Astrocyte (in vitro differentiated cells and primary cell): ENCODE results near the gene GNA14. TPM values are rescaled to one million over a fixed set of nuclear protein-coding genes. Genes with fewer than 3 reads are reported as not detected.

ENCODE experiments used
- DNase-seq: peaks from one replicate; pipeline ENCODE4 v3.0.0-alpha.2; 2010; ENCODE audit warnings: low read depth
- FAIRE-seq: peaks from 2 replicates; lab custom pipeline; 2011; peaks lifted over from hg19 to GRCh38; lab: Jason Lieb, UNC
- H2AFZ ChIP-seq: 2 replicates; pipeline ENCODE4 v1.6.0; 2012; ENCODE audit warnings: low read depth, low read length, inconsistent platforms
- H3K27ac ChIP-seq: 2 replicates; pipeline ENCODE4 v1.5.1; 2011; ENCODE audit warnings: low read depth, low read length, inconsistent platforms
- H3K27me3 ChIP-seq: 2 replicates; pipeline ENCODE4 v1.6.0; 2011; ENCODE audit warnings: low read length, inconsistent platforms; ENCODE audit not compliant: insufficient read depth
- H3K36me3 ChIP-seq: 2 replicates; pipeline ENCODE4 v1.5.1; 2011; ENCODE audit warnings: low read length, inconsistent platforms; ENCODE audit not compliant: insufficient read depth
- H3K4me1 ChIP-seq: 2 replicates; pipeline ENCODE4 v1.5.1; 2011; ENCODE audit warnings: low read length, inconsistent platforms; ENCODE audit not compliant: insufficient read depth
- H3K4me2 ChIP-seq: 2 replicates; pipeline ENCODE4 v1.6.0; 2012; ENCODE audit warnings: low read length, inconsistent platforms
- H3K4me3 ChIP-seq: 2 replicates; pipeline ENCODE4 v1.5.1; 2011; ENCODE audit warnings: low read depth, mild to moderate bottlenecking, low read length, inconsistent platforms; ENCODE audit not compliant: insufficient read depth
- H3K79me2 ChIP-seq: 2 replicates; pipeline ENCODE4 v1.6.0; 2012; ENCODE audit warnings: mild to moderate bottlenecking, low read length, inconsistent platforms; ENCODE audit not compliant: insufficient read depth
- H3K9ac ChIP-seq: 2 replicates; pipeline ENCODE4 v1.6.0; 2012; ENCODE audit warnings: mild to moderate bottlenecking, low read length, inconsistent platforms
- H3K9me3 ChIP-seq: 2 replicates; pipeline ENCODE4 v1.5.1; 2012; ENCODE audit warnings: low read depth, mild to moderate bottlenecking, low read length, inconsistent platforms; ENCODE audit not compliant: insufficient read depth
- H4K20me1 ChIP-seq: 2 replicates; pipeline ENCODE4 v1.6.0; 2012; ENCODE audit warnings: low read length, inconsistent platforms; ENCODE audit not compliant: insufficient read depth
- H3K27ac Mint-ChIP-seq: one replicate; pipeline ENCODE4 v1.8.0; 2021; ENCODE audit warnings: mild to moderate bottlenecking, mixed read lengths; ENCODE audit not compliant: unreplicated experiment
- H3K27me3 Mint-ChIP-seq: one replicate; pipeline ENCODE4 v1.8.0; 2021; ENCODE audit warnings: low read depth, mixed read lengths; ENCODE audit not compliant: unreplicated experiment
- H3K36me3 Mint-ChIP-seq: one replicate; pipeline ENCODE4 v1.8.0; 2021; ENCODE audit warnings: low read depth, mixed read lengths; ENCODE audit not compliant: unreplicated experiment
- H3K4me1 Mint-ChIP-seq: one replicate; pipeline ENCODE4 v1.8.0; 2021; ENCODE audit warnings: low read depth, mixed read lengths; ENCODE audit not compliant: unreplicated experiment
- H3K4me3 Mint-ChIP-seq: one replicate; pipeline ENCODE4 v1.8.0; 2021; ENCODE audit warnings: mild to moderate bottlenecking, moderate library complexity, mixed read lengths; ENCODE audit not compliant: unreplicated experiment
- H3K9me3 Mint-ChIP-seq: one replicate; pipeline ENCODE4 v1.8.0; 2021; ENCODE audit warnings: mild to moderate bottlenecking, mixed read lengths; ENCODE audit not compliant: unreplicated experiment
- EZH2 ChIP-seq: IDR thresholded peaks from 2 replicates; pipeline ENCODE4 v1.6.1; 2012; ENCODE audit warnings: mild to moderate bottlenecking, low read length, inconsistent platforms; ENCODE audit not compliant: insufficient read depth
- total RNA-seq: library from RNA; stranded (reverse); gene quantifications from 2 replicates; pipeline ENCODE4 v1.2.1, GENCODE V29; 2021
- TF ChIP-seq, protein P1 (sequence below): IDR thresholded peaks from 2 replicates; pipeline ENCODE4 v1.5.1; 2011; ENCODE audit warnings: low read depth, mild to moderate bottlenecking, inconsistent platforms, low read length, moderate library complexity; ENCODE audit not compliant: insufficient read depth

The GNA14 gene
- total RNA-seq, 1 donor from 2014 or later: 1.0 TPM

DNA sequence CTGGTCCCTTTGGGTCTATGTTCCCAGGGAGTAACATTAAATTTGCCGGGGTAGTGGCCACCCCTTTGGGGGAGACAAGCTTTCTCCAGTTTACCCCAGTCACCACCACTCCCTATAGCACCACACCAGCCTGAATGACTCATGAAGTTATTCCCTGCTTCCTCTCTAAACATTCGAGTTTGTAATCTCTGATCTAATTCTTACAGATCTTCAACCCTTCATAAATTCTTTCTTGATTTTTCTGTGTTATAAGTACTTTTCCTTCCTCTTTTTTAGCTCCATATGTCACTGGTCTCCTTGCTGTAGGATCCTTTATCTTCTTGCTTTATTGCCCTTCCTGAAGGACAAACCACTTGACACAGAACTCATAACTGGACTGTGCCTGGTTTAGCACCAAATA, 55.6 kb downstream of the GNA14 start:
- peaks cover 3% of the 10 kb centered on the region for H3K27me3 Mint-ChIP-seq
- Histone ChIP-seq H2AFZ (no peak overlapping the region), H3K9me3 (no peaks in the 10 kb centered on the region), H3K36me3 (no peaks in the 10 kb centered on the region), H3K9ac (no peak overlapping the region), H3K27me3 (no peaks in the 10 kb centered on the region), H4K20me1 (no peaks in the 10 kb centered on the region), H3K4me1 (peaks cover 16% of the 10 kb centered on the region), H3K4me2 (no peak overlapping the region), H3K27ac (no peak overlapping the region), H3K79me2 (no peaks in the 10 kb centered on the region), H3K4me3 (no peak overlapping the region)
- no peak for TF ChIP-seq EZH2
- TF ChIP-seq, protein P1, sequence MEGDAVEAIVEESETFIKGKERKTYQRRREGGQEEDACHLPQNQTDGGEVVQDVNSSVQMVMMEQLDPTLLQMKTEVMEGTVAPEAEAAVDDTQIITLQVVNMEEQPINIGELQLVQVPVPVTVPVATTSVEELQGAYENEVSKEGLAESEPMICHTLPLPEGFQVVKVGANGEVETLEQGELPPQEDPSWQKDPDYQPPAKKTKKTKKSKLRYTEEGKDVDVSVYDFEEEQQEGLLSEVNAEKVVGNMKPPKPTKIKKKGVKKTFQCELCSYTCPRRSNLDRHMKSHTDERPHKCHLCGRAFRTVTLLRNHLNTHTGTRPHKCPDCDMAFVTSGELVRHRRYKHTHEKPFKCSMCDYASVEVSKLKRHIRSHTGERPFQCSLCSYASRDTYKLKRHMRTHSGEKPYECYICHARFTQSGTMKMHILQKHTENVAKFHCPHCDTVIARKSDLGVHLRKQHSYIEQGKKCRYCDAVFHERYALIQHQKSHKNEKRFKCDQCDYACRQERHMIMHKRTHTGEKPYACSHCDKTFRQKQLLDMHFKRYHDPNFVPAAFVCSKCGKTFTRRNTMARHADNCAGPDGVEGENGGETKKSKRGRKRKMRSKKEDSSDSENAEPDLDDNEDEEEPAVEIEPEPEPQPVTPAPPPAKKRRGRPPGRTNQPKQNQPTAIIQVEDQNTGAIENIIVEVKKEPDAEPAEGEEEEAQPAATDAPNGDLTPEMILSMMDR: no peak
- H3K4me1 Mint-ChIP-seq: peaks cover 24% of the 10 kb centered on the region
- H3K9me3 Mint-ChIP-seq: no peaks in the 10 kb centered on the region
- DNase-seq: no peak
- H3K36me3 Mint-ChIP-seq: no peaks in the 10 kb centered on the region
- no peak overlapping the region for H3K4me3 Mint-ChIP-seq
- FAIRE-seq: no peak
- H3K27ac Mint-ChIP-seq: no peak overlapping the region

DNA sequence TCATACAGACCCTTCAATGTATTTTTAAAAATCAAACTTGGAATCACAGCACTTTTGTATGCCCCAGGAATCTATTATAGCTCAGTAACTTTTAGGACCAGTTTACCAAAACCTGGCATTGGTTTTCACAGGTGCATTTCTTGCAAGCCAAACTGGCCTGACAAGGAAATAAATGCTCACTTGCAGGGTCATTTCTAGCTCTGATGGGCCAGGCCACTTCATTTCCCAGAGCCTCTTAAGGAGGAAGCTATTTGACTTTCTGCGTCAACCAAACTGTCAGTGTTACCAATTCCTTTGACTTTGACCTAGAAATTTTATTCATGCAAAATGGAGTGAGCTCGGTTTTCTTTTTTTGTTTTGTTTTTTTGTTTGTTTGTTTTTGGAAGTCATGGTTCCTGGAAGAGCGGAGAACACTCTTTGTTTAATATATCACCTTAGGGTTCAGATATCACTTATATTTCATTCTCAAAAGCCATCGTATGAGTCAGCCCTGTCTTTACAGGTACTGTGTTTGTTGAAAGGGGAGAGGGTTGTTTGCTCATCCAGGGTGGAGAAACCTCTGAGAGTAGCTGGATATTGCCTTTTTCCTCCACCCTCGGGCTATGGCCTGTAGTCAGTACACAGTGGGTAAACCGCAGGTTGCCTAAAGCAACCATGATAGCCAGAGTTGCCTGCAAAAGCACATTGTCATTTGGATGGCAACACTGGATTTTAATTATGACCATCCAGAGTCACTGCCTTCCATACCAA, 58.9 kb downstream of the GNA14 start:
- DNase-seq: no peak
- H3K36me3 ChIP-seq: no peaks in the 10 kb centered on the region
- no peak overlapping the region for H3K9ac ChIP-seq
- H3K27me3 Mint-ChIP-seq: no peaks in the 10 kb centered on the region
- H3K9me3 ChIP-seq: no peaks in the 10 kb centered on the region
- H3K4me1 Mint-ChIP-seq: peaks cover 27% of the 10 kb centered on the region
- peak overlapping the region; percentile 19 for H3K27ac ChIP-seq
- no peaks in the 10 kb centered on the region for H3K9me3 Mint-ChIP-seq
- H3K4me2 ChIP-seq: no peak overlapping the region
- H2AFZ ChIP-seq: no peak overlapping the region
- peak overlapping the region; percentile 30 for H3K27ac Mint-ChIP-seq
- H3K27me3 ChIP-seq: no peaks in the 10 kb centered on the region
- H3K4me1 ChIP-seq: peaks cover 16% of the 10 kb centered on the region
- H3K79me2 ChIP-seq: no peaks in the 10 kb centered on the region
- H4K20me1 ChIP-seq: no peaks in the 10 kb centered on the region
- no peak overlapping the region for H3K4me3 ChIP-seq
- no peak overlapping the region for H3K4me3 Mint-ChIP-seq
- TF ChIP-seq EZH2: no peak
- TF ChIP-seq, protein P1: no peak
- no peaks in the 10 kb centered on the region for H3K36me3 Mint-ChIP-seq
- no peak for FAIRE-seq

DNA sequence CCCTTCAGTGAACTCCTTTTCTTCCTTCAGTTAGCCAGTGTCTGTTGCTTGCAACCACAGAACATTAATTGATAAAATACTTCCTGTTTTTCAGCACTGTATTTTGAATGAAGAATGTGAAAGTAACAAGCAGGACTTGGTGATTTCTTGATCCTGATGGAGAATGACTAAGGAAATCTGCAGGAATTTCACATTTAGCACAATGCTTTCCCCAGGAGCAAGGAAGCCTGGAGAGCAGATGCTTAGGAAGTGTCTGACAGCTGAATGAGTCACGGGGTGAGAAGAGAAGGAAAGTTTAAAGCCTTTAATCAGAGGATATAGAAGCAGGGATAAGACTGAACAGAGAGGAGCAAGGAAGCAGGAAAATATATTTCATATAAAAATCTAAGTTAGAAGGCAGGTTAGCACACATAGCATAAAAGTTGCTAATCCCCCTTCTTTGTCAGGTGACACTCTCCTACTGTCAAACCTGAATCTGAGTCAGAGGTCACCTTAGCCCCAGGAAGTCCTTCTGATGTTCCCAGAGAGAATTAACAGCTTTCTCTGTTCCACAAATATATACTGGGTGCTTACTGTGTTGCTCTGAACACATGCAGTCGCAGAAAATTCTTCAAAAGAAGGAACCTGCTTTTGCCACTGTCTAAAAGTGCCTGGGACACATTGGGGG, 59.7 kb downstream of the GNA14 start:
- Mint-ChIP-seq H3K4me3 (no peak overlapping the region), H3K27ac (peak overlapping the region; percentile 67), H3K36me3 (no peaks in the 10 kb centered on the region), H3K4me1 (peaks cover 31% of the 10 kb centered on the region), H3K27me3 (no peaks in the 10 kb centered on the region), H3K9me3 (no peaks in the 10 kb centered on the region)
- Histone ChIP-seq H3K4me1 (peaks cover 16% of the 10 kb centered on the region), H3K9me3 (no peaks in the 10 kb centered on the region), H3K9ac (peak overlapping the region; percentile 33), H4K20me1 (no peaks in the 10 kb centered on the region), H3K27ac (peak overlapping the region; percentile 53), H3K79me2 (no peaks in the 10 kb centered on the region), H3K36me3 (no peaks in the 10 kb centered on the region), H2AFZ (peak overlapping the region; percentile 15), H3K4me2 (peak overlapping the region; percentile 76), H3K27me3 (no peaks in the 10 kb centered on the region), H3K4me3 (peak overlapping the region; percentile 28)
- TF ChIP-seq, protein P1: no peak
- TF ChIP-seq EZH2: no peak
- FAIRE-seq (peak; percentile 76), DNase-seq (peak; percentile 90)
